Measurements from ENCODE around the gene MZF1. TPM values are rescaled to one million over a fixed set of nuclear protein-coding genes. Genes with fewer than 3 reads are reported as not detected.

MZF1 gene
- total and polyA plus RNA-seq, 9 of the 15 experiments (the other 6 are each of a cell fraction or from before 2014, with no cell fraction given) = 0.31 to 29.3 (median 11.5) TPM

- TF ChIP-seq ZBTB33 (CRISPR knock-in tag; IDR thresholded peaks at IDR 0.05) = no peak
- no peak for TF ChIP-seq ARID2 (IDR thresholded peaks at IDR 0.05)
- TF ChIP-seq RBBP5 (IDR thresholded peaks at IDR 0.05; ENCODE audit: borderline replicate concordance, insufficient read depth, low read length, poor library complexity, severe bottlenecking) = peak; percentile 62
- TF ChIP-seq HLTF (IDR thresholded peaks at IDR 0.05) = peak; percentile 70; the same call in 1 of the 2 replicates
- no peak for TF ChIP-seq ZC3H8 (IDR thresholded peaks at IDR 0.05)
- peak; percentile 74; the same call in 1 of the 2 replicates for TF ChIP-seq ESRRA (IDR thresholded peaks at IDR 0.05; ENCODE audit: borderline replicate concordance, low read depth)
- peak in 1 of 2 experiments; percentile 84; a peak in 2 of 4 replicates for TF ChIP-seq MLLT1 (IDR thresholded peaks at IDR 0.05)
- TF ChIP-seq AFF1 (IDR thresholded peaks at IDR 0.05; ENCODE audit: low read depth in 1 of 2, partially characterized antibody in 2 of 2) = peak in 1 of 2 experiments; percentile 49
- TF ChIP-seq ARNT (IDR thresholded peaks at IDR 0.05) = 0 out of 4 replicates have a peak, but pooled peaks of 1 of the 2 experiments have one; percentile 30
- TF ChIP-seq ZBTB7A (IDR thresholded peaks at IDR 0.05; ENCODE audit: borderline replicate concordance, control insufficient read depth, low read depth, low read length) = peak; percentile 57; the same call in 1 of the 2 replicates
- TF ChIP-seq NR3C1 (CRISPR knock-in tag; IDR thresholded peaks at IDR 0.05) = no peak
- peak; percentile 50; the same call in 1 of the 2 replicates for TF ChIP-seq VEZF1 (CRISPR knock-in tag; IDR thresholded peaks at IDR 0.05)
- peak; percentile 12 for TF ChIP-seq HMGN3 (IDR thresholded peaks at IDR 0.05; ENCODE audit: borderline replicate concordance, extremely low read depth, insufficient read length, low read depth, low read length)
- peak; percentile 61 for TF ChIP-seq ARID1B (IDR thresholded peaks at IDR 0.05)
- peak; percentile 68; the same call in 1 of the 2 replicates for TF ChIP-seq SMARCE1 (IDR thresholded peaks at IDR 0.05)
These were observed 15.0 kb downstream of the MZF1 start, which contains the start of gene UBE2M (continued) for GRCh38 chr19:58558066-58558622.

Data from K562 (cell line).